ENCODE results near the gene GOLGA2. TPM values are rescaled to one million over a fixed set of nuclear protein-coding genes. Genes with fewer than 3 reads are reported as not detected.

GOLGA2 gene
- total RNA-seq, 2 donors from 2014 or later, result 53.2 to 138 TPM

DNA sequence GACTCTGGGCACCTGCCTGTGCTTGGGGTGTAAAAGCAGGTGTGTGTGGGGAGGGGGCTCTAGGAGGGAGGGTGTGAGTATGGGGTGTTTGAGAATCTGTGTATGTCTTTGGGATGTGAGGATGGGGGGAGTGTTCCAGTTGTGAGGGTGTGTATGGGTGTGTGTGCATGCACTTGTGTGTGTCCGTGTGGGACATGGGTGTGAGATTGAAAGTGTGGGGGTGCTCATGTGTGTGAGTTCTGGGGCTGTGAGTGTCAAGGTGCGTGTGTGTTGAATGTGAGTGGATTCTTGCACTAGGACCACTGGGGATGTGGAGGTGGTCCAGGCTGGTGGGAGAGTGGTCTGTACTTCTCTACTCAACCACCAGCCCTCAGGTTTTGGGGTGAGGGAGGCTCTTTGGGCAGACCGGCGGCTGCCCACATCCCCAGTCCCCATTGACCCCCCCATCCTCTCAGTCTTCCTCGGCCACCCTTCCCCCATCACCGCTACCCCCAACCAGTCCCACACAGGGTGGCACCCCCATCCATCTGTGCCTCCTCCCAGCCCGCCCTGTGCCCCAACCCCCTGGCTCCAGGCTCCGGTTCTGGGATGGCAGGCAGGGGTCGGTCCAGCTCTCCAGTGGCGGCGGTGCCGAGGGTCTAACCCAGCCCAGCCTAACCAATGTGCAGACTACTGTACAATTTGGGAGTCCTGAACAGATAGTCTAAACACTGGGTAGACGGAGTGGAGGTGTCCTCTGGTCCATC lies 31.5 kb downstream of the GOLGA2 start:
- ATAC-seq (peak; percentile 3), DNase-seq (no peak)
- Histone ChIP-seq H3K27me3 (no peaks in the 10 kb centered on the region), H3K4me3 (no peak overlapping the region), H3K27ac (no peak overlapping the region), H3K4me1 (no peaks in the 10 kb centered on the region), H3K36me3 (replicated peaks in 1 of 2; ENCODE audit: insufficient read depth in 1 of 2, low read depth in 2 of 2) (no peaks in the 10 kb centered on the region), H3K9me3 (no peaks in the 10 kb centered on the region)
- no peak for TF ChIP-seq POLR2A (IDR thresholded peaks at IDR 0.05)
- TF ChIP-seq, protein P1, sequence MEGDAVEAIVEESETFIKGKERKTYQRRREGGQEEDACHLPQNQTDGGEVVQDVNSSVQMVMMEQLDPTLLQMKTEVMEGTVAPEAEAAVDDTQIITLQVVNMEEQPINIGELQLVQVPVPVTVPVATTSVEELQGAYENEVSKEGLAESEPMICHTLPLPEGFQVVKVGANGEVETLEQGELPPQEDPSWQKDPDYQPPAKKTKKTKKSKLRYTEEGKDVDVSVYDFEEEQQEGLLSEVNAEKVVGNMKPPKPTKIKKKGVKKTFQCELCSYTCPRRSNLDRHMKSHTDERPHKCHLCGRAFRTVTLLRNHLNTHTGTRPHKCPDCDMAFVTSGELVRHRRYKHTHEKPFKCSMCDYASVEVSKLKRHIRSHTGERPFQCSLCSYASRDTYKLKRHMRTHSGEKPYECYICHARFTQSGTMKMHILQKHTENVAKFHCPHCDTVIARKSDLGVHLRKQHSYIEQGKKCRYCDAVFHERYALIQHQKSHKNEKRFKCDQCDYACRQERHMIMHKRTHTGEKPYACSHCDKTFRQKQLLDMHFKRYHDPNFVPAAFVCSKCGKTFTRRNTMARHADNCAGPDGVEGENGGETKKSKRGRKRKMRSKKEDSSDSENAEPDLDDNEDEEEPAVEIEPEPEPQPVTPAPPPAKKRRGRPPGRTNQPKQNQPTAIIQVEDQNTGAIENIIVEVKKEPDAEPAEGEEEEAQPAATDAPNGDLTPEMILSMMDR (IDR thresholded peaks at IDR 0.05), result no peak
- 58 to 65% methylated on average over 13 of the region's 13 CpGs for WGBS, 2 donors
- intact Hi-C loops (cut with DNase I), result no loop called here

DNA sequence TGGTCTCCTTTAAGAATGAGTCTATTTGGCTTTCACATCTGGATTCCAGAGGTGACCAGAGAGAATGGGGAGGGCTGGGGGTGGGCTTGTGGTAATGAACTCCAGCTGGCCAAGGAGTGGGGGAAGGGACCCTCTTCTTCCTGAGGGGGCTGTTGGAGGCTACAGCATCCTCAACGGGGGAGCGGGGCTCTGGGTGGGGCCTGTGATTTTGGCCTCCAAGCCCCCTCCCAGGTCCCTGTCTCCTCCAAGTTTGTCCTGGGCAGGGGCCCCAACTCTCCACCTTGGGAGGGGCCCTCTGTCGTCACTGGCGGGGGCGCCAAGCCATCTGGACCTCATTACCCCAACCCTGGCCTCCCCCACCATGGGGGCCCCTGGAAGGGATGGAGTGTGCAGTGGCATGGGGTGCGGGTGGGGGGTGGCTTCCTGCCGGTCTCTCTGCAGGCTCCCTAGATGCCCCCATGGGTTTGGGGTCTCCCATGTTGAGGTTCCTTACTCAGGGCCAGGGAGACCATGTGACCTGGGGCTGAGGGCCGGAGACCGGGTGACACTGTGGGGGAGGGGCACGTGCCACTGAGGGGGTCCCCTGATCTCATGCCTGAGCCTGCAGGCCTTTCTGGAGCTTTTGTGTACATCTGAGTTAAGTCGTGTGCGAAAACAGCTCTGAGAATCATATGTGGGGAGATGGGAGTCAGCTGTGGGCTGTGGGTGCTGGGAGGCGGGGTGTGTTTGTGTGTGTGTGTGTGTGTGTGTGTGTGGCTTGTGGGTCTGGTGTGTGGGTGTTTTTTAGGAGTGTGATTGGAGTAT lies 32.4 kb downstream of the GOLGA2 start:
- Histone ChIP-seq H3K9me3 (no peaks in the 10 kb centered on the region), H3K27me3 (no peaks in the 10 kb centered on the region), H3K36me3 (replicated peaks in 1 of 2; ENCODE audit: insufficient read depth in 1 of 2, low read depth in 2 of 2) (no peaks in the 10 kb centered on the region), H3K4me3 (no peak overlapping the region), H3K4me1 (no peaks in the 10 kb centered on the region), H3K27ac (no peak overlapping the region)
- 66 to 70% methylated on average over 6 to 12 of the region's 13 CpGs for WGBS, 2 donors
- intact Hi-C loops (cut with DNase I), result no loop called here
- TF ChIP-seq POLR2A (IDR thresholded peaks at IDR 0.05), result no peak
- TF ChIP-seq, protein P1 (IDR thresholded peaks at IDR 0.05), result no peak
- ATAC-seq (peak; percentile 10), DNase-seq (no peak)

DNA sequence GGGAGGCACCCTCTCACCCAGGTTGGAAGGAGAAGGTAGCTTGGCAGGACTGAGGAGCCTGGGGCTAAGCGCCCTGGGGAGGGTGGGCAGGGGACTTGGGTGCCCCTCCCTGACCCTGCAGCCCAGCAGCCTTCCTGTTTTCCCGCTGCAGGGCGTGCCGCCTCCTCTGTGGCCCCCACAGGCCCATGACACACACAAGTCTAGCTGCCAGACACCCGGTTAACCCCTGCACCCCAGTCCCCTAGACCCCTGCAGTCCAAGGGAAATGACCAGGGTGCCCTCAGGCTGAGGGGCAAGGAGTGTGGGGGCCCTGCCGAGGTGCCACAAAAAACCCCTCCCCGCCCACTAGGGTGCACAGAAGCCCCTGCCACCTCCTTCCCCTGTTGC lies 33.0 kb downstream of the GOLGA2 start:
- Histone ChIP-seq H3K9me3 (no peaks in the 10 kb centered on the region), H3K27ac (no peak overlapping the region), H3K36me3 (replicated peaks in 1 of 2; ENCODE audit: insufficient read depth in 1 of 2, low read depth in 2 of 2) (no peaks in the 10 kb centered on the region), H3K4me1 (no peaks in the 10 kb centered on the region), H3K4me3 (no peak overlapping the region), H3K27me3 (no peaks in the 10 kb centered on the region)
- no peak for DNase-seq
- intact Hi-C loops (cut with DNase I), result no loop called here
- no peak for TF ChIP-seq POLR2A (IDR thresholded peaks at IDR 0.05)
- peak; percentile 4 for ATAC-seq
- WGBS, 2 donors, result 58 to 60% methylated on average over 7 of the region's 7 CpGs

DNA sequence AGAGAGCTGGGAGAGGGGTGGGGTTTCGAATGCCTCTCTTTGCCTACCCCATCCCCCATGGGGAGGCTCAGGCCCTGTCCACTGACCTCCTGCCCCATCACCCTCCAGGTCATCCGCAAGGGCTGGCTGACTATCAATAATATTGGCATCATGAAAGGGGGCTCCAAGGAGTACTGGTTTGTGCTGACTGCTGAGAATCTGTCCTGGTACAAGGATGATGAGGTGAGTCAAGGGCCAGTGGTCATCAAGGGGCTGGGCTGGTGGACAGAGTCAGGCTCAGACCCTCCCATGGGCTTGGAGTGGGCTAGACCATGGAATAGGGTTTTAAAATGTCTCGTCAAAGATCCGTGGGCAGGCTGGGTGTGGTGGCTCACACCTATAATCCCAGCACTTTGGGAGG lies 33.7 kb downstream of the GOLGA2 start:
- H3K4me1 ChIP-seq, result no peaks in the 10 kb centered on the region
- H3K27me3 ChIP-seq, result no peaks in the 10 kb centered on the region
- no peaks in the 10 kb centered on the region for H3K36me3 ChIP-seq (replicated peaks in 1 of 2; ENCODE audit: insufficient read depth in 1 of 2, low read depth in 2 of 2)
- no peak for ATAC-seq
- no peak overlapping the region for H3K4me3 ChIP-seq
- TF ChIP-seq, protein P1 (IDR thresholded peaks at IDR 0.05), result no peak
- TF ChIP-seq POLR2A (IDR thresholded peaks at IDR 0.05), result no peak
- intact Hi-C loops (cut with DNase I), result no loop called here
- H3K27ac ChIP-seq, result no peak overlapping the region
- no peak for DNase-seq
- H3K9me3 ChIP-seq, result no peaks in the 10 kb centered on the region
- 90 to 94% methylated on average over 4 of the region's 4 CpGs for WGBS, 2 donors

DNA sequence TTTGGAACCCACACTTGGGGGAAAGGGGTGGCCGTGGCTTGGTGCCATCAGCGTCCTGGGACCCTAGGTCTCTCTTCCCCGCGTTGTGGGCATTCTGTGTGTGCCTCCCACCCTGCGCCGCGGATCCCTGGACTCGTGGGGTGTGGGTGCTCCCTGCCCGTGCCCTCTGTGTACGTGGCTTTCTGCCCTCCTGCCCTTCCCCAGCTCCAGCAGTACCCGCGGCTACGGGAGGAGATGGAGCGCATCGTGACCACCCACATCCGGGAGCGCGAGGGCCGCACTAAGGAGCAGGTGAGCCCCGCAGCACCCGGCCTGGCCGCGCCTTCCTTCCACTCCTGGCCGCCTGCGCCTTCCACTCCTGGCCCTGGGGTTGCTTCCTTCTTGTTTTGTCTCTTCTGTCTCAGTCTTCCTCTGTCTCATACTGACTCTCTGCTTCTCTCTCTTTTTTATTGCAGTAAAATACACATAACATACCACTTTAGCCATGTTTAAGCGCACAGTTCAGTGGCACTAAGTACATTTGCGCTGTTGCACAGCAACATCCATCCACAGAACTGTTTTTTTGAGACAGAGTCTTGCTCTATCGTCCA lies 41.9 kb downstream of the GOLGA2 start:
- ATAC-seq, result no peak
- Histone ChIP-seq H3K4me3 (no peak overlapping the region), H3K4me1 (no peaks in the 10 kb centered on the region), H3K27me3 (no peaks in the 10 kb centered on the region), H3K27ac (no peak overlapping the region), H3K36me3 (replicated peaks in 1 of 2; ENCODE audit: insufficient read depth in 1 of 2, low read depth in 2 of 2) (no peaks in the 10 kb centered on the region), H3K9me3 (no peaks in the 10 kb centered on the region)
- intact Hi-C loops (cut with DNase I), result no loop called here
- WGBS, 2 donors, result 77 to 82% methylated on average over 20 to 23 of the region's 28 CpGs
- TF ChIP-seq, protein P1 (IDR thresholded peaks at IDR 0.05), result no peak
- no peak for TF ChIP-seq POLR2A (IDR thresholded peaks at IDR 0.05)
- DNase-seq, result no peak

All from body of pancreas (tissue), 4 donors.